AG10803 (cell line): ENCODE data around the gene NIPBL.

ENCODE experiments used
- DNase-seq: peaks from one replicate; pipeline ENCODE4 v3.0.0; 2010; ENCODE audit warnings: low read depth
- H3K4me3 ChIP-seq: 2 replicates; pipeline ENCODE4 v1.5.1; 2011; ENCODE audit warnings: mild to moderate bottlenecking, low read length, control low read depth
- TF ChIP-seq, protein P1 (sequence below): conservative IDR thresholded peaks from 2 replicates; pipeline ENCODE4 v1.5.1; 2011; ENCODE audit warnings: mild to moderate bottlenecking, low read length, control low read depth, inconsistent platforms

The NIPBL gene

DNA sequence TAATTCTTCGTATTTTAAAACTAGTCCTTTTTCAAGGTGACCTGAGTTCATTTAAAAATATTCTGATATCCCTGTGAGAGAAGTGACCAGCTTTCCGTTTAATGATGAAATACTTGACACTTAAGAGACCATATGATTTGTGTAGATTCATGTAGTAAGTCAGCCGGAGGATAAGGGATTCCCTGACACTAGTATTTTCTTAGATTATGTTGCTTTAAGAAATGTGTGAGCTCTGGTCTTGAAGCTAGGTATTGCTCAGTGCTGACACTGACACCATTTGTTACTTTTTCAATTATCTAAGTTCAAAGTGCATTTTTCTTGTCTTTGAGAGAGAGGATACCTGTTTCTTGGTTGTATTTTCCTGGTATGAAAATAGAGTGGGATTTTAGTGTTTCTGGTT lies 4.2 kb downstream of the NIPBL start:
- TF ChIP-seq, protein P1, sequence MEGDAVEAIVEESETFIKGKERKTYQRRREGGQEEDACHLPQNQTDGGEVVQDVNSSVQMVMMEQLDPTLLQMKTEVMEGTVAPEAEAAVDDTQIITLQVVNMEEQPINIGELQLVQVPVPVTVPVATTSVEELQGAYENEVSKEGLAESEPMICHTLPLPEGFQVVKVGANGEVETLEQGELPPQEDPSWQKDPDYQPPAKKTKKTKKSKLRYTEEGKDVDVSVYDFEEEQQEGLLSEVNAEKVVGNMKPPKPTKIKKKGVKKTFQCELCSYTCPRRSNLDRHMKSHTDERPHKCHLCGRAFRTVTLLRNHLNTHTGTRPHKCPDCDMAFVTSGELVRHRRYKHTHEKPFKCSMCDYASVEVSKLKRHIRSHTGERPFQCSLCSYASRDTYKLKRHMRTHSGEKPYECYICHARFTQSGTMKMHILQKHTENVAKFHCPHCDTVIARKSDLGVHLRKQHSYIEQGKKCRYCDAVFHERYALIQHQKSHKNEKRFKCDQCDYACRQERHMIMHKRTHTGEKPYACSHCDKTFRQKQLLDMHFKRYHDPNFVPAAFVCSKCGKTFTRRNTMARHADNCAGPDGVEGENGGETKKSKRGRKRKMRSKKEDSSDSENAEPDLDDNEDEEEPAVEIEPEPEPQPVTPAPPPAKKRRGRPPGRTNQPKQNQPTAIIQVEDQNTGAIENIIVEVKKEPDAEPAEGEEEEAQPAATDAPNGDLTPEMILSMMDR, result no peak
- no peak overlapping the region for H3K4me3 ChIP-seq
- no peak for DNase-seq

DNA sequence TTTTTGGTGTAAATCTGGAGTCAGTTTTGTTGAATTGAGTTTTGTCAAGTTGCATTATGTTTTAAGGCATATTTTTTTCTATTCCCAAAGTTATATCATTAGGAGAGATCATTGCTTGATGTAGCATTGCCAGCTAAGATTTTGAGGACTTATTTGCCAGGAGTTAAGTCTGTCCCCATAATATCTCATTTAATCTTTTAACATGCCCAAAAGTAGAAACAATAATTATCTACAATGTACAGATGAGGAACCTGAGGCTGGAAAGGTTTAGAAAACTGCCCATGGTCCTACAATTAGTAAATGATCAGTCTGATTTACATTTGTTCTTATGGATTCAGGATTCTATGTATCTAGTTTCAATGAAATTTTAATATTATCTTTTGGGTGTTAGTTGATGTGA lies 4.7 kb downstream of the NIPBL start:
- no peak overlapping the region for H3K4me3 ChIP-seq
- no peak for DNase-seq
- TF ChIP-seq, protein P1, result no peak

DNA sequence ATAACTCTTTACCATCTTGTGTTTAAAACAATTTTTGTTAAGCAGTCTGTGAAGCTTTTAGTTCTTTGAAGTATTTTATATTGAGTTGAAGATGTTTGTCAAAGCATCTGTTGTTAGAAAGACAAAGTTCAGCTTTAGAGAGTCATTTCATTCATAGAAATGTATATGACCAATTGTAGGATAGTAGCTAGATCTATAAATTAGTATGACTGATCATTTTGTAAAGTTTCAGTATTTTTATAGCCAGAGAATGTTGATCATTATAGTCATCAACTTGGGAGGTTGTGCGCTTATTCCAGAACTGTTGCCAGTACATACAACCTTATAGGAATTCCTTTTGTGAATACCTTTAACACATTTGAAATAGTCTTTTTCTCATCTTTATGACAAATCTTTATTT lies 5.2 kb downstream of the NIPBL start:
- no peak overlapping the region for H3K4me3 ChIP-seq
- DNase-seq, result no peak
- TF ChIP-seq, protein P1, result no peak

DNA sequence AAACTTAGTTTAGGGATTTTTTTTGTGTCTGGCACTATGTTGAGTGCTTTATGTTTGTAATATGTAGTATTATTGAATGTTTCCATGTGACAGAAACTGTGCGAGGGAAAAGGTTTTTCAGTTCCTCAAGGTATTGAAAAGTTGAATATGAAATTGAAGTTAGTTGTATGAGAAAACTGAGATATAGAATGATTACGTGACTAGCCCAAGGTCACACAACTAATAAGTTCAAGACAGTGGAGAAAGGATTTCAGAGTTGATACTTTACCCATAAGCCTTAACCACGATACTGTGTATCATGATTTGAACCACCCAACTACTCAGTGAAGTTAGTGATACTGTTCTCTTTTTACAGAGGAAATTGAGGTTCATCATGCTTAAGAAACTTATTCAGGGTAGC lies 5.7 kb downstream of the NIPBL start:
- no peak for DNase-seq
- TF ChIP-seq, protein P1, result no peak

DNA sequence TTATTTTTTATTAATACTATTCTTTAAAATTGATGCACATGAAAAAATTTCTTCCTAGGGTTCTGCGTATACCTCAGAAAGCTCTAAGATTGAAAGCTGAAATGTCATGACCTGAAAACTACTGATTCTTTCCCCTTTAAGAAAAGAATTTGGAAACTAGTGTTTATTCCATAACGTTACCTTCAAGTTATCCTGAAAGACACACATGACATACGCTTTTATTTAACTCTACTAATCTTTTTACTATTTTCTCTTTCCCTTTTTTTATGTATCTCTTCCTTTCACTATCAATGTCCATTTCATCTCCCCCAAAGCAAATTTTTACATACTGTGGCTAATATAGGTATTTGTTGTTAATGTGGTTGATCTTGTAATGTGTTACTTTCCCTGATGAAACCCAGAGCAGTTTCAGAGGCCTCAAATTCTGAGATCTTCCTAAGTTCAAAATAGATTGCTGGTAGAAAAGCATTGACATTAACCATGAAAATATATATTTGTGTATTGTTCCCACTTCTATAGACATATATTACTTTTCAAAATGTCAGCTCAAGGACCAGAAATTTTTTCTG lies 7.4 kb downstream of the NIPBL start:
- DNase-seq, result no peak
- TF ChIP-seq, protein P1, result no peak
- no peak overlapping the region for H3K4me3 ChIP-seq

More for the DNA sequence above, 5.7 kb downstream of the NIPBL start:
- no peak overlapping the region for H3K4me3 ChIP-seq

DNA sequence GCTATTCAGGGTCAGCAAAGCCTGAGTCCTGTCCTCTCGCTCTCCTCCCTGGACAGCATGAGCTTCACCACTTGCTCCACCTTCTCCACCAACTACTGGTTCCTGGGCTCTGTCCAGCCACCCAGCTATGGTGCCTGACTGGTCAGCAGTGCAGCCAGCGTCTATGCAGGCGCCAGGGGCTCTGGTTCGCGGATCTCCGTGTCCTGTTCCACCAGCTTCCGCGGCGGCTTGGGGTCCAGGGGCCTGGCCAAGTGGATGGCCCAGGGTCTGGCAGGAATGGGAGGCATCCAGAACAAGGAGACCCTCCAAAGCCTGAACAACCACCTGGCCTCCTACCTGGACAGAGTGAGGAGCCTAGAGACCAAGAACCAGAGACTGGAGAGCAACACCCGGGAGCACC lies 8.6 kb downstream of the NIPBL start:
- TF ChIP-seq, protein P1, result no peak
- DNase-seq, result no peak
- no peak overlapping the region for H3K4me3 ChIP-seq

DNA sequence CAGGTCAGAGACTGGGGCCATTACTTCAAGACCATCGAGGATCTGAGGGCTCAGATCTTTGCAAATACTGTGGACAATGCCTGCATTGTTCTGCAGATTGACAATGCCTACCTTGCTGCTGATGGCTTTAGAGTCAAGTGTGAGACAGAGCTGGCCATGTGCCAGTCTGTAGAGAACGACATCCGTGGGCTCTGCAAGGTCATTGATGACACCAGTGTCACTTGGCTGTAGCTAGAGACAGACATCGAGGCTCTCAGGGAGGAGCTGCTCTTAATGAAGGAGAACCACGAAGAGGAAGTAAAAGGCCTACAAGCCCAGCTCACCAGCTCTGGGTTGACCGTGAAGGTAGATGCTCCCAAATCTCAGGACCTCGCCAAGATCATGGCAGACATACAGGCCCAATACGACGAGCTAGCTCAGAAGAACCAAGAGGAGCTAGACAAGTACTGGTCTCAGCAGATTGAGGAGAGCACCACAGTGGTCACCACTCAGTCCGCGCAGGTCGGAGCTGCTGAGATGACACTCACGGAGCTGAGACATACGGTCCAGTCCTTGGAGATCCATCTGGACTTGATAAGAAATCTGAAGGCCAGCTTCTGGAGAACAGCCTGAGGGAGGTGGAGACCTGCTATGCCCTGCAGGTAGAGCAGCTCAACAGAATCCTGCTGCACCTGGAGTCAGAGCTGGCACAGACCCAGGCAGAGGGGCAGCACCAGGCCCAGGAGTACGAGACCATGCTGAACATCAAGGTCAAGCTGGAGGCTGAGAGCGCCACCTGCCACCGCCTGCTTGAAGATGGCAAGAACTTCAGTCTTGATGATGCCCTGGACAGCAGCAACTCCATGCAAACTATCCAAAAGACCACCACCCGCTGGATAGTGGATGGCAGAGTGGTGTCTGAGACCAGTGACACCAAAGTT lies 9.3 kb downstream of the NIPBL start:
- no peak for DNase-seq
- no peak overlapping the region for H3K4me3 ChIP-seq
- TF ChIP-seq, protein P1, result no peak
